ENCODE data around the gene ITGB6. TPM values are rescaled to one million over a fixed set of nuclear protein-coding genes. Genes with fewer than 3 reads are reported as not detected.

Gene ITGB6
- total and polyA plus RNA-seq, 8 donors: 2.3 to 49.6 (median 8.3) TPM

GRCh38 chr2:160132761-160133160, 67.3 kb downstream of the ITGB6 start:
- H3K4me3 ChIP-seq: no peak overlapping the region
- TF ChIP-seq EP300 (IDR thresholded peaks at IDR 0.05) (no peak), POLR2AphosphoS5 (IDR thresholded peaks at IDR 0.05) (no peak), CTCF (IDR thresholded peaks at IDR 0.05) (no peak), POLR2A (IDR thresholded peaks at IDR 0.05) (no peak)
- no peak for DNase-seq
- no peak overlapping the region for H3K27ac ChIP-seq
- H3K4me1 ChIP-seq: no peaks in the 10 kb centered on the region
- peaks cover 0 to 9% (median 3%) of the 10 kb centered on the region in 4 donors for H3K36me3 ChIP-seq
- no peaks in the 10 kb centered on the region for H3K27me3 ChIP-seq
- no peaks in the 10 kb centered on the region for H3K9me3 ChIP-seq
- 90 to 96% (median 95%) methylated on average over 3 of the region's 3 CpGs for WGBS, 5 donors
- intact Hi-C loops (cut with DNase I; ENCODE audit: low total_unique reads): no loop called here

GRCh38 chr2:160126756-160127155, 73.3 kb downstream of the ITGB6 start:
- Histone ChIP-seq H3K27me3 (no peaks in the 10 kb centered on the region), H3K36me3 (peaks cover 0 to 15% (median 0%) of the 10 kb centered on the region in 4 donors), H3K4me3 (no peak overlapping the region), H3K4me1 (no peaks in the 10 kb centered on the region), H3K27ac (no peak overlapping the region), H3K9me3 (no peaks in the 10 kb centered on the region)
- TF ChIP-seq EP300 (IDR thresholded peaks at IDR 0.05): no peak
- TF ChIP-seq POLR2AphosphoS5 (IDR thresholded peaks at IDR 0.05): no peak
- no peak for TF ChIP-seq POLR2A (IDR thresholded peaks at IDR 0.05)
- no peak for TF ChIP-seq CTCF (IDR thresholded peaks at IDR 0.05)
- no peak for DNase-seq
- intact Hi-C loops (cut with DNase I; ENCODE audit: low total_unique reads): no loop called here
- 74 to 95% (median 88%) methylated on average over 2 of the region's 2 CpGs for WGBS, 5 donors

- no peaks in the 10 kb centered on the region for H3K27me3 ChIP-seq
- 82 to 90% (median 86%) methylated on average over 11 to 12 of the region's 12 CpGs for WGBS, 5 donors
- H3K4me1 ChIP-seq: no peaks in the 10 kb centered on the region
- peaks cover 0 to 15% (median 0%) of the 10 kb centered on the region in 4 donors for H3K36me3 ChIP-seq
- intact Hi-C loops (cut with DNase I; ENCODE audit: low total_unique reads): no loop called here
- H3K4me3 ChIP-seq: no peak overlapping the region
- H3K9me3 ChIP-seq: no peaks in the 10 kb centered on the region
- no peak for DNase-seq
- no peak for TF ChIP-seq POLR2A (IDR thresholded peaks at IDR 0.05)
- TF ChIP-seq CTCF (IDR thresholded peaks at IDR 0.05): no peak
- TF ChIP-seq POLR2AphosphoS5 (IDR thresholded peaks at IDR 0.05): no peak
- no peak for TF ChIP-seq EP300 (IDR thresholded peaks at IDR 0.05)
- H3K27ac ChIP-seq: no peak overlapping the region
Observed at GRCh38 chr2:160126315-160126714, 73.8 kb downstream of the ITGB6 start.

GRCh38 chr2:160125828-160126227, 74.2 kb downstream of the ITGB6 start:
- Histone ChIP-seq H3K27me3 (no peaks in the 10 kb centered on the region), H3K36me3 (peaks cover 0 to 15% (median 0%) of the 10 kb centered on the region in 4 donors), H3K27ac (no peak overlapping the region), H3K9me3 (no peaks in the 10 kb centered on the region), H3K4me1 (no peaks in the 10 kb centered on the region), H3K4me3 (no peak overlapping the region)
- TF ChIP-seq EP300 (IDR thresholded peaks at IDR 0.05) (no peak), POLR2AphosphoS5 (IDR thresholded peaks at IDR 0.05) (no peak), POLR2A (IDR thresholded peaks at IDR 0.05) (no peak), CTCF (IDR thresholded peaks at IDR 0.05) (no peak)
- intact Hi-C loops (cut with DNase I; ENCODE audit: low total_unique reads): no loop called here
- DNase-seq: no peak
- WGBS, 5 donors: 77 to 91% (median 86%) methylated on average over 6 of the region's 6 CpGs

All from stomach (tissue), 9 donors.